ENCODE results near the gene ZNF48.

DNA sequence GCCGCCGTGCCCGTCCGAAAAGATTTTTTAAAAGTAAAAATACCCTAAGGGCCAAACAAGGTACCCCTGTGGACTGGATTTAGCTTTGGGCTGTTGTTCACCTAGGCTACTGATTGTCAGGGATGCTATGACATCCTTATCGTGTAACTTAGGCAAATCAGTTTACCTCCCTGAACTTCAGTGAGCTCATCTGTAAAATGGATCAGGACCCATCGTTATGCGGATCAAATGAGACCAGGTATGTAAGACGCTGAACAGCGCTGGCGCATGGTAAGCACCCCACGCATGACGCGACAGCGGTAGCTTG lies 11.5 kb downstream of the ZNF48 start:
- TF ChIP-seq CTCF (conservative IDR thresholded peaks at IDR 0.05; ENCODE audit: low read depth, low read length), result no peak
- TF ChIP-seq EZH2 (IDR thresholded peaks at IDR 0.05; ENCODE audit: low read length, unreplicated experiment), result no peak
